GM19239 (cell line): Measurements from ENCODE around the gene OXT.
A peak's percentile ranks its signal among the peaks of the same experiment; 100 is the strongest.
"Not testable (repeated sequence)": the region's sequence is repeated elsewhere in the genome, so short reads cannot be mapped to it uniquely, and the experiment has no call there.

ENCODE experiments used
- DNase-seq: peaks from one replicate; pipeline ENCODE4 v3.0.0; 2011; ENCODE audit warnings: low spot score; ENCODE audit not compliant: insufficient read length
- FAIRE-seq: peaks from 2 replicates; lab custom pipeline; 2011; peaks lifted over from hg19 to GRCh38; lab: Jason Lieb, UNC

Gene OXT

DNA sequence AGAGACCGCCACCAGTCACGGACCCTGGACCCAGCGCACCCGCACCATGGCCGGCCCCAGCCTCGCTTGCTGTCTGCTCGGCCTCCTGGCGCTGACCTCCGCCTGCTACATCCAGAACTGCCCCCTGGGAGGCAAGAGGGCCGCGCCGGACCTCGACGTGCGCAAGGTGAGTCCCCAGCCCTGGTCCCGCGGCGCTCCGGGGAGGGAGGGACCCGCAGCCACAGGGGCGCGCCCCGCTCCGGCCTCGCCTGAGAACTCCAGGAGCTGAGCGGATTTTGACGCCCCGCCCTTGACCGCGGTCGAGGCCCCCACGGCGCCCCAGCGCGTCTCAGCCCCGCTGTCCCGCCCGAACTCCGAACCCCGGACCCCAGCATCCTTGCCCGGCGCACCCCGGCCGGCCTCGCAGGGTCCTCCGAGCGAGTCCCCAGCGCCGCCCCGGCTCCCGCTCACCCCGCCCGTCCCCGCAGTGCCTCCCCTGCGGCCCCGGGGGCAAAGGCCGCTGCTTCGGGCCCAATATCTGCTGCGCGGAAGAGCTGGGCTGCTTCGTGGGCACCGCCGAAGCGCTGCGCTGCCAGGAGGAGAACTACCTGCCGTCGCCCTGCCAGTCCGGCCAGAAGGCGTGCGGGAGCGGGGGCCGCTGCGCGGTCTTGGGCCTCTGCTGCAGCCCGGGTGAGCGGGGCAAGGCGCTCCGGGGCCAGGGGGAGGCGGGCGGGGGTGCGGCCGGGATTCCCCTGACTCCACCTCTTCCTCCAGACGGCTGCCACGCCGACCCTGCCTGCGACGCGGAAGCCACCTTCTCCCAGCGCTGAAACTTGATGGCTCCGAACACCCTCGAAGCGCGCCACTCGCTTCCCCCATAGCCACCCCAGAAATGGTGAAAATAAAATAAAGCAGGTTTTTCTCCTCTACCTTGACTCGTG is at the start of gene OXT:
Gene OXT (plus strand): TSS at position 11 of the 920 bp plus-strand sequence. CDS start 36 bp downstream, at position 47.
- FAIRE-seq (no peak), DNase-seq (no peak)

- no peak for DNase-seq
These were observed 49.6 kb upstream of the OXT start for GRCh38 chr20:3021777-3022176.

GRCh38 chr20:3022559-3023490 is 48.6 kb upstream of the OXT start:
- DNase-seq, FAIRE-seq: not testable (repeated sequence)

More at GRCh38 chr20:3021777-3022176, 49.6 kb upstream of the OXT start:
- FAIRE-seq = no peak

DNA sequence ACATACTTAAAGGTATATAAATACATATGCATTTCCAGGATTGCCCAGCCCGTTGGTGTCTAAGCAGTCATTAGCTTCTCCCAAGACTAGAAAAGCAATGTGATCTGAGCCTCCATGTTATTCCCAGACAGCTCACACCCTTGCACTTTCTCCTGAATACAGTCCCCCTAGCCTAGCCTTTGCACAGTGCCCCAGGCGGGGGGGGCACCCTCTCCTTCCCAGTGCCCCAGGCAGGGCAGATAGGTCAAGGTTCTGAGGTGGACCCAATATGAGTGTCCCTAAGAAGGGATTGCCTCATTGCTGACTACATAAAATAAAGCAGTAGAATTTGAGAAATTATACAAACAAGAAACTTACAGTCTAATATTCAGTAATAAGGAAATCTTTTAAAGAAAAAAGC is 43.4 kb upstream of the OXT start:
- FAIRE-seq (no peak), DNase-seq (no peak)

GRCh38 chr20:3031524-3032147 is 39.8 kb upstream of the OXT start:
- no peak for FAIRE-seq
- no peak for DNase-seq

- FAIRE-seq (no peak), DNase-seq (no peak)
These were observed 38.8 kb upstream of the OXT start for GRCh38 chr20:3032624-3033023.

DNA sequence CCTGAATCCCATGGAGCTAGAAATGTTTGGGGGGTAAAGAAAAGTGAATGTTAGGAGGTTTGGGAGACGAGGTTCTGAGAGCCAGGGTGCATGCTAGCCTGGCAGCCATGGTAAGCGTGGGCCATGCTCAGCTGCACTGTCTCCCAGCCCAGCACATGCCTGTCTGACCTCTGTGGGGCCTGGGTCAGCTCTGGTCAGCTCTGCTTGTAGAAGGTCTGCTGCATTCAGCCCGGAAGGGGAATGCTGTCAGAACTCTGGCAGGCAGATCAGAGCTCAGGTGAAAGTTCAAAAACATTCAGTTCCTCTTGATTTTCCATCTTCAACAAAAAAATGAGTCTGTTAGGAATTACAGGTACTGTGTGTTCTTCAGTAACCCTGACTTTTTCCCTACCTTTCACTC is 33.8 kb upstream of the OXT start:
- DNase-seq (no peak), FAIRE-seq (no peak)

DNA sequence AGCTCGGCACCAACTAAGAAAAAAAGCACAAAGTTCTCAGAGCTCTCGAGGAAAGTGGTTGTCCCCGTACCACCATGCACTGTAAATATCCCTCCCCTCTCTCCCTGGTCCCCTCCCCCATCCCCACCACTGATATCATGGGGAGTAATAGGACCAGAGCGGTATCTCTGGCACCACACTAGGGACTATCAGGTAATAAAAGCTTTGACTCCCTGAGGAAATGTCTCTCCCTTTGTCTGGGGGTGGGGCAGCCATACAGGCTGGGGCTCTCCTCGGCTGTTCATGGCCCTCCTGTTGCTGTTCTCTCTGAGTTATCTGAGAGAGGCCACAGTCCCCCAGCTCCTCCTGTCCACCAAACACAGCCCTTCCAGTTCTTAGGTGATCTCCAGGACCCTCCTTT is 33.0 kb upstream of the OXT start:
- FAIRE-seq (no peak), DNase-seq (no peak)

GRCh38 chr20:3039426-3039825 is 32.0 kb upstream of the OXT start:
- no peak for FAIRE-seq

DNA sequence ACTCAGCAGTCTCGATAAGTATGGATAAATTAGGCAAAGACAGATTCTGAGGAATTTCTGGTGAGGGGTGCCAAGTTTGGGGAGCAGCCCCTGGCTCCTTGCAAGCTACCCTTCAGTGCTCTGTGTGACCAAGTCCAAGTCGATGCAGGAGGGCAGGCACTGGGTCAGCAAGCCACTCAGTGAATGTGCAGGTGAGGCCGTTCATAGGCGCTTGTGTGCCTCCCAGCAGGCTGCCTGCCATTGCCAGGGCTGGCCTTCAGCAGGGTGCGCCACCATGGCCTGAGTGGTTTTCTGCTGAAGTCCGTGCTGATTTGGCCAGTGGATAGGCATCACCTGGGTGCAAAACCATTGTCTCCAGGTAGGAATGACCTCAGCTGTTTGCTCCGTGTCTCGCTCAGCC is 31.3 kb upstream of the OXT start:
- no peak for FAIRE-seq

More at GRCh38 chr20:3039426-3039825, 32.0 kb upstream of the OXT start:
- no peak for DNase-seq

GRCh38 chr20:3041854-3042409 is 29.5 kb upstream of the OXT start:
- DNase-seq = no peak

More for the DNA sequence above, 31.3 kb upstream of the OXT start:
- no peak for DNase-seq

DNA sequence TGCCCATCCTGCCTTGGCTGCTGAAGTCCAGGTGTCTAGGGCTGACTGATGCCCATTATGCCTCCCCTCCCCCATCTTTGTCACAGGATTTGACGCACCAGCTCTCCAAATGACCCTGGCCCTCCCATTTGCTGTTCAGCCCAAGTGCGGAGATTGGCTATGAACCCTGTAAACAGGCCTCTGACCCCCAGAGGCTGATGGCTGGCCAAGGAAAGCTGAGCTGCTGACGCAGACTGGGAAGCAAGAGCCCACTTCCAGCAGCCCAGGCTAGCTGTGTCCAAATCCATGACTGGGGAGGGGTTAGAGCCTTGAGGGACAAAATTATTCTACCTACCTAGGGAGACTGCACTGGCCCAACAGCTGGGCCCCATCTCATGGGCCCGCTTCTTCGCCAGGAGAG is 28.8 kb upstream of the OXT start:
- DNase-seq (no peak), FAIRE-seq (no peak)

More at GRCh38 chr20:3041854-3042409, 29.5 kb upstream of the OXT start:
- FAIRE-seq = no peak

DNA sequence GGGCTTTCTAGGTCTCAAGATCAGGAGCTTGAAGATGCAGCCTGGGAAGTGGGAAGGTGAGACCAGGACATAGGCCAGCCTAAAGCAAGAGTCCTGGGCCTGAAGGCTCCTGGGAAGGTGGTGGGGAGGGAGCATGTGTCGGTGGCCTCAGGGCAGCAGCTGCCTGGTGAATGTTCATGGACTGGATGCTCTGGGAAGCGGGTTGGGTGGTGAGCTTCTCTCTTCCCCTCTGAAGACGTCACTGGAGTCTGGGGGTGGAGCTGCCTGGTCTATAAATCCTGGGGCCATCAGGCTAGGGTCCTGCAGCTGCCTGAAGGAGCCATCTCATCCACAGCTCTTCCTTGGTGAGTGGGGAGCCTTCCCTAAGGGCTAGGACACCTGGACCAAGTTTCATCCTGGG is 28.1 kb upstream of the OXT start, which contains the start of gene GNRH2:
Gene GNRH2 (plus strand): TSS at position 301 of the 400 bp plus-strand sequence. CDS start 793 bp downstream, outside the sequence.
- DNase-seq (no peak), FAIRE-seq (no peak)

DNA sequence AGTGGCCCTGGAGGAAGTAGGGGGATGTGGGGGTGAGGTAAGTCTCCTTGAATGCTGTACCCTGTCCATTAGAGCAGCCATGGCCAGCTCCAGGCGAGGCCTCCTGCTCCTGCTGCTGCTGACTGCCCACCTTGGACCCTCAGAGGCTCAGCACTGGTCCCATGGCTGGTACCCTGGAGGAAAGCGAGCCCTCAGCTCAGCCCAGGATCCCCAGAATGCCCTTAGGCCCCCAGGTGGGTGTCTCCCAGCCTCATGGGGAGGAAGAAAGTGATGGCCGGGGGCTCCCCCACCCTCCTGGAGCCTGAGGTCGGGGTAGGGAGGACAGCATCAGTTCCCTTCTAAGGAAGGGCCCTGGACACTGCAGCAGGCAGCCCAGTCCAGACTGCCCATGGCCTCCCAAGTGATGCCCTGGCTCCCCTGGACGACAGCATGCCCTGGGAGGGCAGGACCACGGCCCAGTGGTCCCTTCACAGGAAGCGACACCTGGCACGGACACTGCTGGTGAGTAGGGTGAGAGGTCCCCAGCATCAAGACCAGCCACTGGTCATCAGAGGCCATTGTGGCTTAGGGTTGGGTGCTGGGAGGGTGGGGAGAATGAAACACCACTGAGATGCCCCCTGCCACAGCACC is 27.0 kb upstream of the OXT start:
- FAIRE-seq (no peak), DNase-seq (no peak)

DNA sequence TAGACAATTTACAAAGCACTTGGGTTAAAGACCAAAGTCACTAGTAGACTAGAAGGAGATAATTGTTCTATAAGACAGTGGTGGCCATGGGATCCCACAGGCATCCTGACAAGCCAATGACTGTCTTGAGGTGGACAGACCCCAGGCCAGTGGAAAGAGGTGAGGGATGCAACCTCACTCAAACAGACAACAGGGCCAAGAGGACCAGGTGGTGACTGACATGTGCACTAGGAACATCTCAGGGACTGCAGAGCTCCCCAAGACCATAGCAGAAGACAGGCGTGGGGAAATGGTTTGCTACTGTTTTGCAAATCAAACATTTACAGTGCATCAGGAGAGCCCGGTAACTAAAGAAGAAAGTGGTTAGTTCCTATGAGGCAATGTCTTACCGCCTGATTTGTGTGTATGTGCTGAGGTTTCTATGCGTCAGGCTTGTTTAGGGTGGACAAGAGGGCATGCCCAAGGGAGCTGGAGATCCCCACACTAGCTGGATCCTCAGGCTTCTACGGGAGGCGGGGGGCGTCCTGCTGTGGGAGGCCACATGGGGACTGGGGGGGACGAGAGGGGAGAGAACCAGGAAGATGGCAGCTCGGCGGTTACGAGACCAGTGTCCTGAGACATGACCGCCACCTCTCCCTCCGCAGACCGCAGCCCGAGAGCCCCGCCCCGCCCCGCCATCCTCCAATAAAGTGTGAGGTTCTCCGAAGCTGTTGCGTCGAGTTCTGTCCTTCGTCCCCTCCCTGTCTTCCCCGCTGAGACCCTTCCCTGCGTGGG is 26.2 kb upstream of the OXT start:
- FAIRE-seq (peak; percentile 82), DNase-seq (peak; percentile 69)

DNA sequence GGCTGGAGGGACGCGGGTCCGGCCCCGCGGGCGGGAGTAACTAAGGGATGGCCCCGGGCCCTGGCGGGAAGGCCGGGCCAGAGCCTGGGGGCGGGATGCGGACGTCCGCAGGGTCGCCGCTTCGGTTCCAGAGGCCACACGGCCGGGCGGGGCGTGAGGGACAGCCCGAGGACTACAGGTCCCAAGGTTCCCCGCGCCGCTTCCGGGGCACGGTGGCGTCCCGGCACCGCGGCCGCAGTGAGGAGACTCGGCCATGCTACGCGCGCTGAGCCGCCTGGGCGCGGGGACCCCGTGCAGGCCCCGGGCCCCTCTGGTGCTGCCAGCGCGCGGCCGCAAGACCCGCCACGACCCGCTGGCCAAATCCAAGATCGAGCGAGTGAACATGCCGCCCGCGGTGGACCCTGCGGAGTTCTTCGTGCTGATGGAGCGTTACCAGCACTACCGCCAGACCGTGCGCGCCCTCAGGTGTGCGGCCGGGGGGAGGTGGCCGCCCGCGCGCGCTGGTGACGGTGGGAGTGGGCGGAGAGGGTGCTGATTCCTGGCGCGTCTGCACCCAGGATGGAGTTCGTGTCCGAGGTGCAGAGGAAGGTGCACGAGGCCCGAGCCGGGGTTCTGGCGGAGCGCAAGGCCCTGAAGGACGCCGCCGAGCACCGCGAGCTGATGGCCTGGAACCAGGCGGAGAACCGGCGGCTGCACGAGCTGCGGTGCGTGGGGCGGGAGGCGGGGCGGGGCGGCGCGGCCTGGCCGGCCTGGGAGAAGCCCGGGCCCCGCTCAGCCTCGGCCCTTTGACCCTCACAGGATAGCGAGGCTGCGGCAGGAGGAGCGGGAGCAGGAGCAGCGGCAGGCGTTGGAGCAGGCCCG is 25.4 kb upstream of the OXT start, which contains the start of gene MRPS26:
Gene MRPS26 (plus strand): TSS at position 237 of the 861 bp plus-strand sequence. CDS start 17 bp downstream, at position 254.
- FAIRE-seq (peak; percentile 89), DNase-seq (peak; percentile 96)

- no peak for FAIRE-seq
These were observed 24.6 kb upstream of the OXT start for GRCh38 chr20:3046677-3047462.

More at GRCh38 chr20:3046677-3047462, 24.6 kb upstream of the OXT start:
- DNase-seq = no peak
